SKM-1 (cell line): ENCODE measurements around the gene NDUFA6.
"Not testable (repeated sequence)": the region's sequence is repeated elsewhere in the genome, so short reads cannot be mapped to it uniquely, and the experiment has no call there.

Experiments used
- DNase-seq: peaks from one replicate; lab custom pipeline; 2025; ENCODE audit not compliant: unreplicated experiment; lab: John Stamatoyannopoulos, UW

Gene NDUFA6

GRCh38 chr22:42090596-42091454 is at the start of gene NDUFA6:
NDUFA6 (minus strand) TSS chr22:42090772; CDS start chr22:42090744, 28 bp downstream.
- peak; percentile 98 for DNase-seq

DNA sequence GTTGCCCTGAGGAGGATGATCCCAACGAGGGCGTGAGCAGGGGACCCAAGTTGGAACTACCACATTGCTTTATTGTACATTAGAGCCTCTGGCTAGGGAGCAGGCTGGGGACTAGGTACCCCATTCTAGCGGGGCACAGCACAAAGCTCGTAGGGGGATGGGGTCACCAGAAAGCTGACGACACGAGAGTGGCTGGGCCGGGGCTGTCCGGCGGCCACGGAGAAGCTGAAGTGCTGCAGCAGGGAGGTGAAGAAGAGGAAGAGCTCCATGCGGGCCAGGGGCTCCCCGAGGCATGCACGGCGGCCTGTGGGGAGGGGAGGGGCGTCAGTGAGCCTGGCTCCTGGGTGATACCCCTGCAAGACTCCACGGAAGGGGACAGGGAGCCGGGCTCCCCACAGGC is 49.6 kb upstream of the NDUFA6 start:
- not testable (repeated sequence) for DNase-seq

DNA sequence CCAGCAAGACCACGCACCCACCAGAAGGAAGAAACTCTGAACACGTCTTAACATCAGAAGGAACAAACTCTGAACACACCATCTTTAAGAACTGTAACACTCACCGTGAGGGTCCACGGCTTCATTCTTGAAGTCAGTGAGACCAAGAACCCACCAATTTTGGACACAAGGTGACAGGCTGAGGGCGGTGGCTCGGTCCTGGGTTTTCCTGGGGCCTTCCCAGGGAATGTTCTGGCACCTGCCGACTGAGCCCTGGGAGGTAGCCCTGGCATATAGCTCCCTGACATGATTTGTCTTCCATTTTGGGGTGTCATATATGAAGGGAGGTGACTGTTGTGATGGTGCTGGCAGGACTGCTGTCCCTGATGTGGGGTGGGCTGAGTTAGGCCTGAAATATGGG is 48.9 kb upstream of the NDUFA6 start:
- not testable (repeated sequence) for DNase-seq

DNA sequence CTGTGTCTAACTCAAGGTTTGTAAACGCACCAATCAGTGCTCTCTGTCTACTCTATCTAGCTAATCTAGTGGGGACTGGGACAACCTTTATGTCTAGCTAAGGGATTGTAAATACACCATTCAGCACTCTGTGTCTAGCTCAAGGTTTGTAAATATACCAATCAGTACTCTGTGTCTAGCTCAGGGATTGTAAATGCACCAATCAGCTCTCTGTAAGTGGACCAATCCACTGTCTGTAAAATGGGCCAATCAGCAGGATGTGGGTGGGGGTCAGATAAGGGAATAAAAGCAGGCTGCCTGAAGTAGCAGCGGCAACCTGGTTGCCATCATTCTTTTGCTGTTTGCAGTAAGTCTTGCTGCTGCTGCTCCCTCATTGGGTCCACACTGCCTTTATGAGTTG is 48.4 kb upstream of the NDUFA6 start:
- no peak for DNase-seq

- DNase-seq, result no peak
These were observed 47.7 kb upstream of the NDUFA6 start for GRCh38 chr22:42138122-42138770.

DNA sequence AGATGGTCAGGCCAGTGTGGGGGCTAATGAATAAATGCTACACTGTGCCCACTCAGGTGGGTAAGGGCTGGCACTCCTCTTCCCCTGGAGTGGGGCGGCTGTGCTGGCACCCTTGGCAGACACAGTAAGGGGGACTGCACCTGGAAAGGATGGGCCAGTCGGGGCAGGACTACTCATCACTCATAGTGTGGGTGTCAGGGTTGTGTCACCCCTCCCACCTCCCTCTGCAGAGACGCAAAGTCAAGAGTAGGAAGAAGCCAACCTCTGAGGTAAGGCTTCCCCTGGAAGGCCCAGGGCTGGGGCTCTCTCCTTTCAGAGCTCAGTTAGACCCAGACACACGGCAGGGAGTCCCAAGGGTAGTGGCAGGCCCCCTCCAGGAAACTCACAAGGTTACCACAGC is 45.1 kb upstream of the NDUFA6 start:
- not testable (repeated sequence) for DNase-seq

GRCh38 chr22:42134100-42135020 is 43.8 kb upstream of the NDUFA6 start:
- no peak for DNase-seq

DNA sequence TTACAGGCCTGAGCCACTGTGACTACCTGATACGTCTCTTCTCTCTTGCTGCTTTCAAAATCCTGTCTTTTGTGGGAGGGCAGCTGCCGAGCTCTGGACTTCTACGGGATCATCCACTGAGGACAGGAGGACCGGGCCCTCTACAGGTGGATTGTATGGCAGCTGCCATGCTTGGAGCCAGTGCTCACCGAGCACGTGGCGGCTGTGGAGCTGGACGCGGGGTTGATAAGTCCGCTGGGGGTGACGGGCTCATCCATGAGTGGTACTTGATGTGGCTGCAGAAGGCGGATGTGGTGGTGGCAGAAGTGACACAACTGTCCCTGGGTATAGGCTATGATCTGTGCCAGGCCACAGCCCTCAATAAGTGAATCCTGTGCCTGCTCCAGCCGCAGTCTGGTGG is 41.9 kb upstream of the NDUFA6 start:
- DNase-seq, result no peak

DNA sequence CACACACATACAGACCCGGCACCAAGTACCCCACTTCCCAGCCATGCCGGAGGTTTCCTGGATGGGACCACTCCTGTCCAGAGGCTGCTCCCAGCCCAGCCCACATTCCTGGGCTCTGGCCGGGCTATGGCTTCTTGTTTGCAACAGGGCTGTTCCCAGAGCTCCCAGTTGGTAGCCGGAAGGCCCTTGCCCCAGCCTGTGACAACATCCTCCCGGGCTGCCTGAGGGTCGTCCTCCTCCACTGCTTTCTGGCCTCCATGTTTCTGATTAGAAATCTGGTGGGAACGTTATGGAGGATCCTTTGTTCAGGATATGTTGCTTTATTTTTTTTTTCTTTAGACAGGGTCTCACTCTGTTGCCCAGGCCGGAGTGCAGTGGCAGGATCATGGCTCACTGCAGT is 41.0 kb upstream of the NDUFA6 start:
- DNase-seq, result no peak

- not testable (repeated sequence) for DNase-seq
These were observed 40.3 kb upstream of the NDUFA6 start, which contains the start of gene CYP2D6 for GRCh38 chr22:42130639-42131431. CYP2D6 (minus strand) TSS chr22:42130810; CDS start chr22:42130791, 19 bp downstream.

GRCh38 chr22:42130182-42130581 is 39.6 kb upstream of the NDUFA6 start:
- not testable (repeated sequence) for DNase-seq

DNA sequence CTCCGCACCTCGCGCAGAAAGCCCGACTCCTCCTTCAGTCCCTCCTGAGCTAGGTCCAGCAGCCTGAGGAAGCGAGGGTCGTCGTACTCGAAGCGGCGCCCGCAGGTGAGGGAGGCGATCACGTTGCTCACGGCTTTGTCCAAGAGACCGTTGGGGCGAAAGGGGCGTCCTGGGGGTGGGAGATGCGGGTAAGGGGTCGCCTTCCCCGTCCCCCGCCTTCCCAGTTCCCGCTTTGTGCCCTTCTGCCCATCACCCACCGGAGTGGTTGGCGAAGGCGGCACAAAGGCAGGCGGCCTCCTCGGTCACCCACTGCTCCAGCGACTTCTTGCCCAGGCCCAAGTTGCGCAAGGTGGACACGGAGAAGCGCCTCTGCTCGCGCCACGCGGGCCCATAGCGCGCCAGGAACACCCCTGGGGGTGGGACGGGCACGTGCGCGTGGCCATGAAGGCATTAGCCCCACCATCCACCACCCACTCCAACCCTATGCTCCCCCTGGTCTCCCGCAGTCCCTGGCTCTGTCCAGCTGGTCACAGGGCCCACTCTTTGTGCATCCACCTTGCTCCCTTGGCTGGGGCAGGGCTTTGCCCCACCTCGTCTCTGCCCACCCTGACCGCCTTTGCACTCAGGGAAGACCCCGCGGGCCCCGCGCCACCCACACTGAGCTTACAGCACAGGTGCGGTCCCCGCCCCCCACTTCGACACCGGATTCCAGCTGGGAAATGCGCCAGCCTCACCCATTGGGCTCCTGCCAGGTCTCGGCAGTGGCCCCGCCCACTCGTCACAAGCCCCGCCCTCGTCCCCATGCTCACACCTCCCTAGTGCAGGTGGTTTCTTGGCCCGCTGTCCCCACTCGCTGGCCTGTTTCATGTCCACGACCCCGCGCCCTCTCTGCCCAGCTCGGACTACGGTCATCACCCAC is 38.5 kb upstream of the NDUFA6 start:
- DNase-seq, result not testable (repeated sequence)

DNA sequence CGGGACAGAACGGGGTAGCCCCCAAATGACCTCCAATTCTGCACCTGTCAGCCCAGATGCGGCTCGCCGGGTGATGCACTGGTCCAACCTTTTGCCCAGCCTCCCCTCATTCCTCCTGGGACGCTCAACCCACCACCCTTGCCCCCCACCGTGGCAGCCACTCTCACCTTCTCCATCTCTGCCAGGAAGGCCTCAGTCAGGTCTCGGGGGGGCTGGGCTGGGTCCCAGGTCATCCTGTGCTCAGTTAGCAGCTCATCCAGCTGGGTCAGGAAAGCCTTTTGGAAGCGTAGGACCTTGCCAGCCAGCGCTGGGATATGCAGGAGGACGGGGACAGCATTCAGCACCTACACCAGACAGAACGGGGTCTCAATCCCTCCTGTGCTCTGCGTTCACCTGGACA is 37.4 kb upstream of the NDUFA6 start:
- DNase-seq, result not testable (repeated sequence)

DNA sequence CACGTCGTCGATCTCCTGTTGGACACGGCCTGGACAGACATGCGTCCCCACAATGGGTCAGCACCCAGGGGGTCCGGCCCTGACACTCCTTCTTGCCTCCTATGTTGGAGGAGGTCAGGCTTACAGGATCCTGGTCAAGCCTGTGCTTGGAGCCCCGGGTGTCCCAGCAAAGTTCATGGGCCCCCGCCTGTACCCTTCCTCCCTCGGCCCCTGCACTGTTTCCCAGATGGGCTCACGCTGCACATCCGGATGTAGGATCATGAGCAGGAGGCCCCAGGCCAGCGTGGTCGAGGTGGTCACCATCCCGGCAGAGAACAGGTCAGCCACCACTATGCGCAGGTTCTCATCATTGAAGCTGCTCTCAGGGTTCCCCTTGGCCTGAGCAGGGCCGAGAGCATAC is 37.0 kb upstream of the NDUFA6 start:
- DNase-seq, result no peak

DNA sequence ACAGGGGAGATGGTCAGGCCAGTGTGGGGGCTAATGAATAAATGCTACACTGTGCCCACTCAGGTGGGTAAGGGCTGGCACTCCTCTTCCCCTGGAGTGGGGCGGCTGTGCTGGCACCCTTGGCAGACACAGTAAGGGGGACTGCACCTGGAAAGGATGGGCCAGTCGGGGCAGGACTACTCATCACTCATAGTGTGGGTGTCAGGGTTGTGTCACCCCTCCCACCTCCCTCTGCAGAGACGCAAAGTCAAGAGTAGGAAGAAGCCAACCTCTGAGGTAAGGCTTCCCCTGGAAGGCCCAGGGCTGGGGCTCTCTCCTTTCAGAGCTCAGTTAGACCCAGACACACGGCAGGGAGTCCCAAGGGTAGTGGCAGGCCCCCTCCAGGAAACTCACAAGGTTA is 33.0 kb upstream of the NDUFA6 start:
- not testable (repeated sequence) for DNase-seq

DNA sequence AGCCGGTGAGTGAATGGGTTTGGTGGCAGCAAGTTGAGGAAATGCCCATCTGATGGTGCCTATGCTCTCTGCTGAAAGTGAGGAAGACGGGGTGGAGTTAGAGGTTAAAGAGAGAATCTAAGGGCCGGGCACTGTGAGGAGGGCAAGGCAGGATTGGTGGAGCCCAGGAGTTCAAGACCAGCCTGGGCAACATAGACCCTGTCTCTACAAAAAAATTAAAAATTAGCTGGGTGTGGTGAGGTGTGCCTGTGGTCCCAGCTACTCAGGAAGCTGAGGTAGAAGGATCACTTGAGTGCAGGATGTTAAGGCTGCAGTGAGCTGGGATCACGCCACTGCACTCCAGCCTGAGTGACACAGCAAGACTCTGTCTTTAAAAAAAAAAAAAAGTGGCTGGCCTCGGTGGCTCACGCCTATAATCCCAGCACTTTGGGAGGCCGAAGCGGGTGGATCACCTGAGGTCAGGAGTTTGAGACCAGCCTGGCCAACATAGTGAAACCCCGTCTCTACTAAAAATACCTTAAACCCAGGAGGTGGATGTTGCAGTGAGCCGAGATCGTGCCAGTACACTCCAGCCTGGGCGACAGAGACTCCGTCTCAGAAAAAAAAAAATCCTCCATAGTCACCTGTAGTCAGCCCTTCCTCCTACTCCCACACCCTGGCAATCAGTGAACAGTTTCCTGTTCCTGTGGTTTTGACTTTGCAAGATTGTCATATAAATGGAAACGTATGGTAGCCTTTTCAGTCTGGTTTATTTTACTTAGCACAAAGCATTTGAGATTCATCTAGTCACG is 29.9 kb upstream of the NDUFA6 start:
- not testable (repeated sequence) for DNase-seq

DNA sequence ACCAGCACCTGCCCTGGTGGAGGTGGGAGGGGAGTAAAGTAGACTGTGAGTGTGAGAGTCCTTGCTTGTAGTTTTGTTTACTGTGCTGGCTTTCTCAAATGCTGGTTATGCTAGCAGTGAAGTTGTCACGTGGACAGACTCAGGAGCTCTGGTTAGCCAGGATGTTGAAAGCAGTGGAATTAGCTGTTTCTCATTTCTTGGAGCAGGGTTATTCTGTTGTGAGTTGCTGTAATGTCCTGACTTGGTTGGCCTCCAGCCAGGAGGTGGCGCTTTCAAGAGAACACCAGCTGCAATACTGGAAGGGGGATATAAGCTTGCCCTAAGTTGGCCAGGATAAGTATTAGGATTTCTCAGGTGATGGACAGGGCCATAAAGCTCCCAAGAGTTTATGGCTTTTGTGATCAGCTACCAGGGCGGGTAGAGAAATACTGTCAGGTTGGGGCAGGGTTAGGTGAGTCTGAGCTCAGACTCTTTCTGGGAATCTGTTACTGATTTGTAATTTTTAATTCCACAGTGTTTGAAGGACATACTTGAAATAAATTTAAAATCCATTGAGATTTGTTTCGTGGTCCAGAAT is 26.4 kb upstream of the NDUFA6 start:
- DNase-seq, result peak; percentile 63

GRCh38 chr22:42115420-42115830 is 24.9 kb upstream of the NDUFA6 start:
- peak; percentile 96 for DNase-seq
